ENCODE data around the gene CPEB1. TPM values are rescaled to one million over a fixed set of nuclear protein-coding genes. Genes with fewer than 3 reads are reported as not detected.
A peak's percentile ranks its signal among the peaks of the same experiment; 100 is the strongest.

CPEB1 gene
- total RNA-seq, 1 experiment from 2014 or later = 1.0 TPM

DNA sequence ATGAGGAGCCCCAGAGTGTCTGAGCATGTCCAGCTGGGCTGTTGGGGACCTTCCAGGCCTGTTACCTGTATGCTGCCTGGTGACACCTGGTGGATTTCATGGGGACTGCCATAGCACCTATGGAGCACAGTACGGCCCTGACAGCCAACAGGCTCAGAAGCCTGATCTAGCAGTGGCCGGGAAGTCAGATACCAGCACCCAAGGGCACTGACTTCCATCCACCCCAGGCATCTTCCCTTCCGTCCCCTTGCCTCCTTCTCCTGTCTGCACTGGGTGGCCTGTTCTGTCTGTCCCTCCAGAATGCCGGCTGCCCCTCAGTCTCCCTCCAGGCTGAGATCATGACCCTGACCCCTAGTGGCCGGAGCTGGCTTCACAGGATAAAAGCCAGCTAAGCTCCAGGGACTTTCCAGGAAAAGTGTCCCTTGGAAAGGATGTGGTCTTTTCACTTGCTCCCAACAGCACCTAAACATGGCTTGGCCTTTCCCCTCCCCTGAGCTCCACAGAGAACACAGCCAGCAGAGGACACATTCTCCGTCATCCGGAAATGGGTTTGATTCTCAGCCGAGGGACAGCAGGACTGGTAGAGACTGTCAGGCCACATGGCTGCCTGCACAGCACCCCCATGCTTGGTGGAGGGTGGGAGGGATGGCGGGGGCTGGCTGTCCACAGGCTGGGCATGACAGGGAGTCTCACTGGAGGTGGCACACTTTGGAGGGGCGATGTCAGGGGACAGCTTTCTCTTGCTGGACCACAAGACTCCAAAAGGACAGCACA lies 116.4 kb downstream of the CPEB1 start:
- Histone ChIP-seq H3K9ac (ENCODE audit: extremely low read depth, insufficient read length, low read length) (no peak overlapping the region), H3T11ph (ENCODE audit: low read length) (no peak overlapping the region), H3K4ac (ENCODE audit: low read depth, low read length) (no peak overlapping the region), H3K4me1 (ENCODE audit: insufficient read depth, low read length) (no peaks in the 10 kb centered on the region), H3K14ac (ENCODE audit: insufficient read depth, low read length) (no peak overlapping the region), H3K79me2 (ENCODE audit: insufficient read depth, low read length) (no peaks in the 10 kb centered on the region), H3K27me3 (ENCODE audit: insufficient read depth, low read length) (no peaks in the 10 kb centered on the region), H2AK5ac (ENCODE audit: insufficient read length, low read length) (no peak overlapping the region), H3K56ac (ENCODE audit: insufficient read length, low read depth, low read length) (no peak overlapping the region), H3K79me1 (ENCODE audit: insufficient read depth, low read depth, low read length, poor library complexity, severe bottlenecking) (no peaks in the 10 kb centered on the region), H4K91ac (ENCODE audit: insufficient read length, low read depth, low read length) (no peak overlapping the region), H2BK12ac (ENCODE audit: insufficient read length, low read depth, low read length) (no peak overlapping the region), H4K8ac (replicated peaks; ENCODE audit: insufficient read length, low read depth, low read length) (no peak overlapping the region), H2AFZ (ENCODE audit: low read length) (no peak overlapping the region), H2BK120ac (ENCODE audit: low read depth, low read length, poor library complexity, severe bottlenecking) (no peak overlapping the region), H3K23me2 (ENCODE audit: insufficient read length, low read depth, low read length, poor library complexity, severe bottlenecking) (no peaks in the 10 kb centered on the region), H2BK5ac (ENCODE audit: insufficient read length, low read length) (no peak overlapping the region), H3K18ac (ENCODE audit: insufficient read length, low read depth, low read length) (no peak overlapping the region), H2BK15ac (ENCODE audit: low read depth, low read length) (no peak overlapping the region), H3K27ac (ENCODE audit: insufficient read length, low read depth, low read length) (no peak overlapping the region), H3K9me3 (ENCODE audit: control insufficient read depth, low read depth, low read length) (no peaks in the 10 kb centered on the region), H4K20me1 (ENCODE audit: control insufficient read depth, insufficient read depth, insufficient read length) (no peaks in the 10 kb centered on the region), H3K23ac (ENCODE audit: insufficient read length, low read depth, low read length) (no peak overlapping the region), H3K4me2 (ENCODE audit: insufficient read depth, insufficient read length, low read length) (peak overlapping the region; percentile 38), H4K5ac (ENCODE audit: insufficient read length, low read depth, low read length) (no peak overlapping the region), H2BK20ac (ENCODE audit: low read depth, low read length, poor library complexity, severe bottlenecking) (no peak overlapping the region)
- Mint-ChIP-seq H3K27ac (no peak overlapping the region; a peak in 1 of 7 replicates), H3K9me3 (no peaks in the 10 kb centered on the region), H3K4me3 (peak overlapping the region; percentile 35 to 43; a peak in 4 of 5 replicates), H3K36me3 (ENCODE audit: insufficient read depth in 1 of 3, low read depth in 3 of 3) (peaks cover 15 to 34% (median 19%) of the 10 kb centered on the region in 3 experiments; a peak in 6 of 7 replicates), H3K27me3 (ENCODE audit: low read depth) (peaks cover 2% of the 10 kb centered on the region; the same call in 1 of the 2 replicates), H3K4me1 (peaks cover 4 to 7% of the 10 kb centered on the region in 2 experiments)
- DNase-seq = peak; percentile 83
- no CpG with 5 or more reads among the region's 10 CpGs for WGBS (ENCODE audit: extremely low coverage, insufficient read length, low lambda C conversion rate)
- TF ChIP-seq, protein P1, sequence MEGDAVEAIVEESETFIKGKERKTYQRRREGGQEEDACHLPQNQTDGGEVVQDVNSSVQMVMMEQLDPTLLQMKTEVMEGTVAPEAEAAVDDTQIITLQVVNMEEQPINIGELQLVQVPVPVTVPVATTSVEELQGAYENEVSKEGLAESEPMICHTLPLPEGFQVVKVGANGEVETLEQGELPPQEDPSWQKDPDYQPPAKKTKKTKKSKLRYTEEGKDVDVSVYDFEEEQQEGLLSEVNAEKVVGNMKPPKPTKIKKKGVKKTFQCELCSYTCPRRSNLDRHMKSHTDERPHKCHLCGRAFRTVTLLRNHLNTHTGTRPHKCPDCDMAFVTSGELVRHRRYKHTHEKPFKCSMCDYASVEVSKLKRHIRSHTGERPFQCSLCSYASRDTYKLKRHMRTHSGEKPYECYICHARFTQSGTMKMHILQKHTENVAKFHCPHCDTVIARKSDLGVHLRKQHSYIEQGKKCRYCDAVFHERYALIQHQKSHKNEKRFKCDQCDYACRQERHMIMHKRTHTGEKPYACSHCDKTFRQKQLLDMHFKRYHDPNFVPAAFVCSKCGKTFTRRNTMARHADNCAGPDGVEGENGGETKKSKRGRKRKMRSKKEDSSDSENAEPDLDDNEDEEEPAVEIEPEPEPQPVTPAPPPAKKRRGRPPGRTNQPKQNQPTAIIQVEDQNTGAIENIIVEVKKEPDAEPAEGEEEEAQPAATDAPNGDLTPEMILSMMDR (conservative IDR thresholded peaks at IDR 0.05) = peak; percentile 94

Data from H9 (cell line).